Stromal cell of bone marrow (primary cell): ENCODE measurements around the gene GSTM1.
"Not testable (repeated sequence)": the region's sequence is repeated elsewhere in the genome, so short reads cannot be mapped to it uniquely, and the experiment has no call there.

Experiments used
- DNase-seq: peaks from one replicate; pipeline ENCODE4 v3.0.0-alpha.2; 2012; ENCODE audit warnings: low read depth

GSTM1 gene

GRCh38 chr1:109660691-109661026, 27.0 kb upstream of the GSTM1 start:
- not testable (repeated sequence) for DNase-seq

GRCh38 chr1:109661391-109661790, 26.2 kb upstream of the GSTM1 start:
- DNase-seq = no peak

GRCh38 chr1:109664671-109665070, 22.9 kb upstream of the GSTM1 start:
- DNase-seq = no peak

- peak; percentile 86 for DNase-seq
Observed at GRCh38 chr1:109667452-109668122, 20.0 kb upstream of the GSTM1 start, which contains the start of gene GSTM2. GSTM2 (plus strand) TSS chr1:109668057; CDS start chr1:109668116, 59 bp downstream.

GRCh38 chr1:109668123-109668775, 19.4 kb upstream of the GSTM1 start:
- DNase-seq = no peak

GRCh38 chr1:109669246-109669948, 18.2 kb upstream of the GSTM1 start:
- no peak for DNase-seq

GRCh38 chr1:109669949-109670302, 17.7 kb upstream of the GSTM1 start:
- not testable (repeated sequence) for DNase-seq

GRCh38 chr1:109671067-109671466, 16.6 kb upstream of the GSTM1 start:
- no peak for DNase-seq

GRCh38 chr1:109673861-109674260, 13.8 kb upstream of the GSTM1 start:
- DNase-seq = not testable (repeated sequence)

- not testable (repeated sequence) for DNase-seq
Observed at GRCh38 chr1:109676683-109677381, 10.8 kb upstream of the GSTM1 start.

- DNase-seq = no peak
Observed at GRCh38 chr1:109677459-109677858, 10.2 kb upstream of the GSTM1 start.

GRCh38 chr1:109678637-109679036, 9.0 kb upstream of the GSTM1 start:
- DNase-seq = not testable (repeated sequence)

GRCh38 chr1:109684777-109685176, 2.8 kb upstream of the GSTM1 start:
- not testable (repeated sequence) for DNase-seq

- DNase-seq = not testable (repeated sequence)
Observed at GRCh38 chr1:109685399-109685798, 2.2 kb upstream of the GSTM1 start.

- not testable (repeated sequence) for DNase-seq
Observed at GRCh38 chr1:109685890-109686289, 1.7 kb upstream of the GSTM1 start.

GRCh38 chr1:109687109-109687508, 508 bp upstream of the GSTM1 start:
- not testable (repeated sequence) for DNase-seq

GRCh38 chr1:109689844-109690405, 2.3 kb downstream of the GSTM1 start:
- DNase-seq = no peak

- DNase-seq = no peak
Observed at GRCh38 chr1:109691759-109692158, 4.1 kb downstream of the GSTM1 start.

- not testable (repeated sequence) for DNase-seq
Observed at GRCh38 chr1:109694400-109694799, 6.8 kb downstream of the GSTM1 start.

- not testable (repeated sequence) for DNase-seq
Observed at GRCh38 chr1:109695138-109695537, 7.5 kb downstream of the GSTM1 start.

- DNase-seq = no peak
Observed at GRCh38 chr1:109697066-109697465, 9.4 kb downstream of the GSTM1 start.

- not testable (repeated sequence) for DNase-seq
Observed at GRCh38 chr1:109697861-109698260, 10.2 kb downstream of the GSTM1 start.
